GM23248 (cell line): ENCODE results near the gene TCF12.

Experiments used
- EZH2 ChIP-seq: fragments of 200-600 bp; sonication (generic); IDR thresholded peaks from 2 replicates; pipeline ENCODE4 v1.6.1; 2018; ENCODE audit warnings: antibody characterized with exemption, mild to moderate bottlenecking; ENCODE audit not compliant: insufficient read depth, poor library complexity, severe bottlenecking
- EZH2phosphoT487 ChIP-seq: fragments of 200-600 bp; sonication (generic); IDR thresholded peaks from 2 replicates; pipeline ENCODE4 v1.6.1; 2018; ENCODE audit warnings: antibody characterized with exemption, moderate library complexity, mild to moderate bottlenecking, low read depth; ENCODE audit not compliant: insufficient read depth

DNA sequence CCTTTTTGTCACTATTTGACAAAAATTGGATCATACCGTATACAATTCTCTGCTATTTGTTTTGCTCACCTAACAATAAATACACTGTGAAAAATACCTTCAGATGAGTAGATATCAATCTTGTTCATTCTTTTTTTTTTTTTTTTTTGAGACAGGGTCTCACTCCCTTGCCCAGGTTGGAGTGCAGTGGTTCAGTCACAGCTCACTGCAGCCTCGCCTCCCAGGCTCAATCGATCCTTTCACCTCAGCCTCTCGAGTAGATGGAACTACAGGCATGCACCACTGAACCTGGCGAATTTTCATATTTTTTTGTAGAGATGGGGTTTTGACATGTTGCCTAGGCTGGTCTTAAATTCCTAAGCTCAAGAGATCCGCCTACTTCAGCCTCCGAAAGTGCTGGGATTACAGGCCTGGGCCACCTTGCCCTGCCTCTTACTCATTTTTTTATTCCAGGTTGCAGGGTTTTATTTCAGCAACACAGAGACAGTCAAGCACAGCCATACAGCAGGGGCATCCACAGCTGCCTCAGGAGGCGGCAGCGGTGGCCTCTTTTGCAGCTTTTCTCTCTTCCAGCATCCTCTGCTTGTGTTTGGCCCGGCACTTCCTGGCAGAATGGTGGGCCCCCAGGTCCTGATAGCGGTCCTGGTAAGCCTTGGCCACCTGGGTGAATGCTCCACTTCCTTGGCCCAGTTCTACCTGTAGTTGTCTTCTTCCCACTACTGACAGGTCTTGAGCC is 406.7 kb downstream of the TCF12 start:
- TF ChIP-seq EZH2phosphoT487 (no peak), EZH2 (no peak)
